ENCODE data around the gene MCOLN2.

The MCOLN2 gene

DNA sequence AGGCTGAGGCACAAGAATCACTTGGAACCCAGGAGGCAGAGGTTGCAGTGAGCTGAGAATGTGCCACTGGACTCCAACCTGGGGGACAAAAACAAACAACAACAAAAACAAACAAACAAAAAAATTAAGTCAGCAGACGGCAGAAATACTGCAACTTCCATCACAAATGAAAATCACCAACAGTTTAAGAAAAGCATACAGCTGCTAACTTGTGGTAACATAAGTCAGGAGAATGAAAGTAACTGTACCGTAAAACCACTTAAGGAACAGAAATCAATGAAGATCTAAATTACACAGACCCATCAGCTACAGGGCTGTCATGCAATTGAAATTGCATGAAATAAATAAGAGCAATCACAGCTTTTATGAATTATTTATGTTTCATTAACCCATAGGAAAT, 25.0 kb downstream of the MCOLN2 start:
- Histone ChIP-seq H3K4me1 (ENCODE audit: insufficient read depth, poor library complexity, severe bottlenecking) (no peaks in the 10 kb centered on the region), H3K4me3 (ENCODE audit: severe bottlenecking) (no peak overlapping the region), H3K9me3 (ENCODE audit: severe bottlenecking) (no peaks in the 10 kb centered on the region), H3K27ac (ENCODE audit: poor library complexity, severe bottlenecking) (no peak overlapping the region), H3K27me3 (ENCODE audit: insufficient read depth, poor library complexity, severe bottlenecking) (no peaks in the 10 kb centered on the region), H3K36me3 (ENCODE audit: low read depth) (no peaks in the 10 kb centered on the region)
- no peak for ATAC-seq (ENCODE audit: low read depth)
- TF ChIP-seq, protein P1, sequence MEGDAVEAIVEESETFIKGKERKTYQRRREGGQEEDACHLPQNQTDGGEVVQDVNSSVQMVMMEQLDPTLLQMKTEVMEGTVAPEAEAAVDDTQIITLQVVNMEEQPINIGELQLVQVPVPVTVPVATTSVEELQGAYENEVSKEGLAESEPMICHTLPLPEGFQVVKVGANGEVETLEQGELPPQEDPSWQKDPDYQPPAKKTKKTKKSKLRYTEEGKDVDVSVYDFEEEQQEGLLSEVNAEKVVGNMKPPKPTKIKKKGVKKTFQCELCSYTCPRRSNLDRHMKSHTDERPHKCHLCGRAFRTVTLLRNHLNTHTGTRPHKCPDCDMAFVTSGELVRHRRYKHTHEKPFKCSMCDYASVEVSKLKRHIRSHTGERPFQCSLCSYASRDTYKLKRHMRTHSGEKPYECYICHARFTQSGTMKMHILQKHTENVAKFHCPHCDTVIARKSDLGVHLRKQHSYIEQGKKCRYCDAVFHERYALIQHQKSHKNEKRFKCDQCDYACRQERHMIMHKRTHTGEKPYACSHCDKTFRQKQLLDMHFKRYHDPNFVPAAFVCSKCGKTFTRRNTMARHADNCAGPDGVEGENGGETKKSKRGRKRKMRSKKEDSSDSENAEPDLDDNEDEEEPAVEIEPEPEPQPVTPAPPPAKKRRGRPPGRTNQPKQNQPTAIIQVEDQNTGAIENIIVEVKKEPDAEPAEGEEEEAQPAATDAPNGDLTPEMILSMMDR (IDR thresholded peaks at IDR 0.05; ENCODE audit: poor library complexity, severe bottlenecking): no peak
- no peak for DNase-seq (ENCODE audit: low spot score)

- Histone ChIP-seq H3K4me1 (ENCODE audit: insufficient read depth, poor library complexity, severe bottlenecking) (no peaks in the 10 kb centered on the region), H3K36me3 (ENCODE audit: low read depth) (no peaks in the 10 kb centered on the region), H3K27me3 (ENCODE audit: insufficient read depth, poor library complexity, severe bottlenecking) (no peaks in the 10 kb centered on the region), H3K9me3 (ENCODE audit: severe bottlenecking) (no peaks in the 10 kb centered on the region), H3K27ac (ENCODE audit: poor library complexity, severe bottlenecking) (no peak overlapping the region), H3K4me3 (ENCODE audit: severe bottlenecking) (no peak overlapping the region)
- no peak for ATAC-seq (ENCODE audit: low read depth)
- DNase-seq (ENCODE audit: low spot score): no peak
- TF ChIP-seq, protein P1 (IDR thresholded peaks at IDR 0.05; ENCODE audit: poor library complexity, severe bottlenecking): no peak
These were observed 27.2 kb downstream of the MCOLN2 start for GRCh38 chr1:84969489-84970250.

DNA sequence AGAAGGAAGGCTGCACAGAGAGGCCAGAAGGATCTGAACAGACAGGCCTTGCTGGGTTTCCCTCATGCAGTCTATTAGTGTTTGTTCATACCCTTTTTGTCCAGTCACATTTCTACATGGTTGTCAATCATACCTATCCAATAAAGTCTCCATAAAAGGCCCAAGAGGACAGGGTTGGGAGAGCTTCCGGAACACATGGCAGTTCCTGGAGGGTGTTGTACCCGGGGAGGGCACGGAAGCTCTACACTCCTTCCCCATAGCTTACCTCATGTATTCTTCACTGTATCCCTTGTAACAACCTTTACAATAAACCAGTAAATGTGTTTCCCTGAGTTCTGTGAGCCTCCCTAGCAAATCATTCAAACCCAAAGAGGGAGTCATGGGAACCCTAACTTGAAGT, 28.0 kb downstream of the MCOLN2 start:
- no peaks in the 10 kb centered on the region for H3K36me3 ChIP-seq (ENCODE audit: low read depth)
- no peak for ATAC-seq (ENCODE audit: low read depth)
- no peaks in the 10 kb centered on the region for H3K9me3 ChIP-seq (ENCODE audit: severe bottlenecking)
- no peak overlapping the region for H3K27ac ChIP-seq (ENCODE audit: poor library complexity, severe bottlenecking)
- H3K4me1 ChIP-seq (ENCODE audit: insufficient read depth, poor library complexity, severe bottlenecking): no peaks in the 10 kb centered on the region
- no peaks in the 10 kb centered on the region for H3K27me3 ChIP-seq (ENCODE audit: insufficient read depth, poor library complexity, severe bottlenecking)
- H3K4me3 ChIP-seq (ENCODE audit: severe bottlenecking): no peak overlapping the region
- DNase-seq (ENCODE audit: low spot score): no peak
- TF ChIP-seq, protein P1 (IDR thresholded peaks at IDR 0.05; ENCODE audit: poor library complexity, severe bottlenecking): no peak

GRCh38 chr1:84968101-84968500, 28.8 kb downstream of the MCOLN2 start:
- H3K9me3 ChIP-seq (ENCODE audit: severe bottlenecking): no peaks in the 10 kb centered on the region
- no peaks in the 10 kb centered on the region for H3K27me3 ChIP-seq (ENCODE audit: insufficient read depth, poor library complexity, severe bottlenecking)
- no peak for DNase-seq (ENCODE audit: low spot score)
- H3K4me1 ChIP-seq (ENCODE audit: insufficient read depth, poor library complexity, severe bottlenecking): no peaks in the 10 kb centered on the region
- TF ChIP-seq, protein P1 (IDR thresholded peaks at IDR 0.05; ENCODE audit: poor library complexity, severe bottlenecking): no peak
- H3K36me3 ChIP-seq (ENCODE audit: low read depth): no peaks in the 10 kb centered on the region
- ATAC-seq (ENCODE audit: low read depth): no peak
- no peak overlapping the region for H3K27ac ChIP-seq (ENCODE audit: poor library complexity, severe bottlenecking)
- no peak overlapping the region for H3K4me3 ChIP-seq (ENCODE audit: severe bottlenecking)

- H3K4me1 ChIP-seq (ENCODE audit: insufficient read depth, poor library complexity, severe bottlenecking): no peaks in the 10 kb centered on the region
- H3K9me3 ChIP-seq (ENCODE audit: severe bottlenecking): no peaks in the 10 kb centered on the region
- no peaks in the 10 kb centered on the region for H3K27me3 ChIP-seq (ENCODE audit: insufficient read depth, poor library complexity, severe bottlenecking)
- no peaks in the 10 kb centered on the region for H3K36me3 ChIP-seq (ENCODE audit: low read depth)
- no peak overlapping the region for H3K4me3 ChIP-seq (ENCODE audit: severe bottlenecking)
- no peak for DNase-seq (ENCODE audit: low spot score)
- H3K27ac ChIP-seq (ENCODE audit: poor library complexity, severe bottlenecking): no peak overlapping the region
- no peak for ATAC-seq (ENCODE audit: low read depth)
- TF ChIP-seq, protein P1 (IDR thresholded peaks at IDR 0.05; ENCODE audit: poor library complexity, severe bottlenecking): no peak
These were observed 29.2 kb downstream of the MCOLN2 start for GRCh38 chr1:84967666-84968065.

Measured in RWPE2 (cell line).